PC-3 (cell line): ENCODE data around the gene GAP43. TPM values are rescaled to one million over a fixed set of nuclear protein-coding genes. Genes with fewer than 3 reads are reported as not detected.

ENCODE experiments used
- ATAC-seq: fragments of 200-7000 bp; cut with Tn5 transposase; 2 replicates; pipeline ENCODE4 v1.9.1; 2020; ENCODE audit warnings: mild to moderate bottlenecking, moderate library complexity
- BruUV-seq: library from RNA; stranded (reverse); fragments of 400-500 nt; replicated peaks from 2 replicates; lab custom pipeline; 2021; lab: Mats Ljungman, UMichigan
- CTCF ChIA-PET: fragments of 300-600 bp; sonication (Branson Sonifier 250); formaldehyde crosslinking; loops from one replicate; lab custom pipeline; 2022; ENCODE audit warnings: antibody characterized with exemption; lab: Charles Lee
- POLR2A ChIA-PET: fragments of 300-600 bp; sonication (Branson Sonifier 250); formaldehyde crosslinking; loops from one replicate; lab custom pipeline; 2022; ENCODE audit warnings: antibody characterized with exemption; ENCODE audit not compliant: unreplicated experiment; lab: Charles Lee
- DNase-seq: peaks from one replicate; pipeline ENCODE4 v3.0.0-alpha.2; 2015
- H2AFZ ChIP-seq: fragments of 300-600 bp; sonication (generic); 2 replicates; pipeline ENCODE4 v1.6.0; 2016; ENCODE audit warnings: antibody characterized with exemption, low read length
- H3F3A ChIP-seq: fragments of 300-600 bp; sonication (generic); one replicate; pipeline ENCODE4 v1.6.0; 2017; ENCODE audit warnings: antibody characterized with exemption, low read length, control low read depth, mild to moderate bottlenecking; ENCODE audit not compliant: unreplicated experiment
- H3K27ac ChIP-seq: fragments of 300-600 bp; sonication (generic); 2 replicates; pipeline ENCODE4 v1.5.1; 2016; ENCODE audit warnings: mild to moderate bottlenecking, low read length
- H3K27me3 ChIP-seq: fragments of 300-600 bp; sonication (generic); 2 replicates; pipeline ENCODE4 v1.6.1; 2016; ENCODE audit warnings: low read length, mixed read lengths
- H3K36me3 ChIP-seq: fragments of 300-600 bp; sonication (generic); 2 replicates; pipeline ENCODE4 v1.6.1; 2016; ENCODE audit warnings: low read depth, mixed run types, low read length, mixed read lengths
- H3K4me1 ChIP-seq: fragments of 300-600 bp; sonication (generic); 2 replicates; pipeline ENCODE4 v1.5.1; 2016; ENCODE audit warnings: low read length; ENCODE audit not compliant: insufficient read depth
- H3K4me2 ChIP-seq: fragments of 300-600 bp; sonication (generic); 2 replicates; pipeline ENCODE4 v1.6.0; 2016; ENCODE audit warnings: low read length
- H3K4me3 ChIP-seq: fragments of 300-600 bp; sonication (generic); 2 replicates; pipeline ENCODE4 v1.5.1; 2016; ENCODE audit warnings: mild to moderate bottlenecking, low read length, mixed read lengths
- H3K79me2 ChIP-seq: fragments of 300-600 bp; sonication (generic); 2 replicates; pipeline ENCODE4 v1.6.1; 2017; ENCODE audit warnings: low read length, mixed read lengths
- H3K9ac ChIP-seq: fragments of 300-600 bp; sonication (generic); 2 replicates; pipeline ENCODE4 v1.6.0; 2016; ENCODE audit warnings: mild to moderate bottlenecking, low read length
- H3K9me2 ChIP-seq: fragments of 300-600 bp; sonication (generic); replicated peaks from 2 replicates; pipeline ENCODE4 v1.6.1; 2016; ENCODE audit warnings: mixed run types, low read length, mixed read lengths
- H3K9me3 ChIP-seq: fragments of 300-600 bp; sonication (generic); 2 replicates; pipeline ENCODE4 v1.6.1; 2016; ENCODE audit warnings: low read length, mixed read lengths
- H4K20me1 ChIP-seq: fragments of 300-600 bp; sonication (generic); 2 replicates; pipeline ENCODE4 v1.6.1; 2016; ENCODE audit warnings: low read length, mixed read lengths
- CTCF ChIP-seq: fragments of 300-600 bp; sonication (generic); conservative IDR thresholded peaks from 2 replicates; pipeline ENCODE4 v1.5.1; 2017; ENCODE audit warnings: antibody characterized with exemption, low read depth, mild to moderate bottlenecking, low read length
- EZH2 ChIP-seq: fragments of 300-600 bp; sonication (generic); IDR thresholded peaks from one replicate; pipeline ENCODE4 v1.6.1; 2017; ENCODE audit warnings: antibody characterized with exemption, mild to moderate bottlenecking, low read length; ENCODE audit not compliant: unreplicated experiment
- EZH2phosphoT487 ChIP-seq: fragments of 300-600 bp; sonication (generic); IDR thresholded peaks from 2 replicates; pipeline ENCODE4 v1.6.1; 2018; ENCODE audit warnings: mild to moderate bottlenecking, antibody characterized with exemption, low read length, borderline replicate concordance
- intact Hi-C: fragments of 100-400 bp; cut with micrococcal nuclease; formaldehyde crosslinking; loops from 2 replicates; pipeline ENCODE4 v1.9.0; 2023
- total RNA-seq: library from RNA; depleted of rRNA; stranded (reverse); fragments of >200 nt; gene quantifications from 2 replicates; pipeline ENCODE4 v1.2.3, GENCODE V29; 2014

Gene GAP43
- total RNA-seq, 1 experiment from 2014 or later, result not detected

DNA sequence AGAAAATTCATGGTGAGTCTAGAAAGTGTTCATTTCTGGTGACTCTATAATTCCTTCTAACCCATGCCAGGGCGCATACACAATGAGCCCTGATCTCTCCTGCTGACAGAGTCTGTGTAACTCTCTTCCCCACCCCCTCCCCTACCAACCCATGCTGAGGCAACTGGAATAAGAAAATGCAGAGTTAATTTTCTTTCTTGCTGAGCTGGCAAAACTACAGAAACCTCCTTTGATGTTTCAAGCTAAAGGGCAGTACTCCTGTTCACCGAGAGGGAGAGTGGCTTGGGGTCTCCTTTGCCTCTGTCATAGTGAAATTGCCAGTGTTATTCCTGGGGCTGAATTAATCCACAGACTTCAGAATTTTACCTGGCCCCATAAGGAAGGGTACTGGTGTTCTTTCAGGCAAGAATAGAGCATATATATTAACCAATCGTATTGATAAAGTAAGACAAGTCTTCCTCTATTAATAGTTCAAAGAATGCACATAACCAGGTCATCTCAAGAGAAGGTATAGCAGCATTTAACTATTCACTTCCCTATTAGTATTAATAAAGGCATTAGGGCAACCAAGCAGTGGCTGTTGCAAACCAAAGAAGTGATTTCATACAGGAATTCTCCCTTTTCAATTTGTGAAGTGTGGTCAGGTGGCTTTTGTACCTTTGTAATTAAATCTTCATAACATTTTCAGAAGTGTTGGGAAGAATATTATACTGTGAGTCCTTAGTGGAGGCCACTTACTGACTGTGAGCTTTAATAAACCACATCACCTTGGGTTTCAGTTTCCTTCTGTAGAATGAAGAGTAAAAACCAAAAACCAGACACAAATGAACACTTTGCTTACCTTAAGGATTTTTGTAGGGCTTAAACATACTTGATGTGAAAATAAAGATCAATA is 4.1 kb downstream of the GAP43 start:
- no TSS peak for BruUV-seq
- CTCF ChIA-PET, result no interaction called here

GRCh38 chr3:115628075-115628412 is 4.7 kb downstream of the GAP43 start:
- intact Hi-C loops, result no loop called here
- H3K27me3 ChIP-seq, result peaks cover 25% of the 10 kb centered on the region
- H3K79me2 ChIP-seq, result no peaks in the 10 kb centered on the region
- H3K36me3 ChIP-seq, result no peaks in the 10 kb centered on the region
- DNase-seq (no peak), ATAC-seq (no peak)
- no peak overlapping the region for H3K9ac ChIP-seq
- no peaks in the 10 kb centered on the region for H3K4me1 ChIP-seq
- CTCF ChIA-PET, result no interaction called here
- no peak overlapping the region for H3K4me3 ChIP-seq
- H3F3A ChIP-seq, result no peaks in the 10 kb centered on the region
- H3K27ac ChIP-seq, result no peak overlapping the region
- BruUV-seq, result no TSS peak
- no peak overlapping the region for H2AFZ ChIP-seq
- TF ChIP-seq EZH2phosphoT487 (no peak), CTCF (no peak), EZH2 (no peak)
- no peaks in the 10 kb centered on the region for H3K9me2 ChIP-seq
- H3K9me3 ChIP-seq, result no peaks in the 10 kb centered on the region
- POLR2A ChIA-PET, result no interaction called here
- H3K4me2 ChIP-seq, result no peak overlapping the region
- no peaks in the 10 kb centered on the region for H4K20me1 ChIP-seq

More for the DNA sequence above, 4.1 kb downstream of the GAP43 start:
- no peak overlapping the region for H3K4me3 ChIP-seq
- TF ChIP-seq EZH2phosphoT487 (no peak), EZH2 (no peak), CTCF (no peak)
- H3K36me3 ChIP-seq, result no peaks in the 10 kb centered on the region
- no peaks in the 10 kb centered on the region for H3K4me1 ChIP-seq
- no peaks in the 10 kb centered on the region for H3K79me2 ChIP-seq
- no peak overlapping the region for H3K27ac ChIP-seq
- intact Hi-C loops, result no loop called here
- H3F3A ChIP-seq, result no peaks in the 10 kb centered on the region
- H4K20me1 ChIP-seq, result no peaks in the 10 kb centered on the region
- H3K9ac ChIP-seq, result no peak overlapping the region
- no peaks in the 10 kb centered on the region for H3K9me3 ChIP-seq
- no peak overlapping the region for H3K4me2 ChIP-seq
- ATAC-seq, result no peak
- DNase-seq, result no peak
- H3K9me2 ChIP-seq, result no peaks in the 10 kb centered on the region
- H2AFZ ChIP-seq, result no peak overlapping the region
- H3K27me3 ChIP-seq, result peaks cover 31% of the 10 kb centered on the region
- POLR2A ChIA-PET, result no interaction called here

DNA sequence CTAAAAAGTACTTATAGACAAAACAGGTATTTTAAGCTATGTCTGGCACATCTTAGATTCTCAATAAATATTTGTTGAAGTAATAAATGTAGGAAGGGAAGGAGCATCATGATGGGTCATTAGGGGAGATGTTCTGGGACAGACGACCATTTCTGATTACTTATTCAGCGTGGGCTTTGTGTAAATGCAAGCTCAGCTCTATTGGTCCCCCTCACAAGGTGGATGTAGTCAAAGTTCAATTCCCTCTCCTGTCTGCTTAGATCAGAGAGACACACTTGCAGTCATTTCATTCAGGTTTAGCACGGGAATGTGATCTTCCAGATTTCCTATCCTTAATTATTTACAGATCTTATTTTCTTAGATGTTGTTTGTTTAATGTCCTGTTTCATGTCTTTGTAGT is 7.5 kb downstream of the GAP43 start:
- H3K9me2 ChIP-seq, result no peaks in the 10 kb centered on the region
- ATAC-seq, result no peak
- no peak for DNase-seq
- H3K36me3 ChIP-seq, result no peaks in the 10 kb centered on the region
- ChIA-PET POLR2A (no interaction called here), CTCF (no interaction called here)
- H3K9ac ChIP-seq, result no peak overlapping the region
- H3K4me3 ChIP-seq, result no peak overlapping the region
- no peak for TF ChIP-seq CTCF
- no peak for TF ChIP-seq EZH2phosphoT487
- TF ChIP-seq EZH2, result no peak
- H2AFZ ChIP-seq, result no peak overlapping the region
- peaks cover 26% of the 10 kb centered on the region for H3K27me3 ChIP-seq
- no peaks in the 10 kb centered on the region for H3K79me2 ChIP-seq
- no TSS peak for BruUV-seq
- H3F3A ChIP-seq, result no peaks in the 10 kb centered on the region
- no peak overlapping the region for H3K27ac ChIP-seq
- H3K4me2 ChIP-seq, result no peak overlapping the region
- no peaks in the 10 kb centered on the region for H4K20me1 ChIP-seq
- intact Hi-C loops, result no loop called here
- H3K9me3 ChIP-seq, result no peaks in the 10 kb centered on the region
- H3K4me1 ChIP-seq, result no peaks in the 10 kb centered on the region
